OCI-LY7 (cell line): ENCODE results near the gene GPR55.

ENCODE experiments used
- CTCF ChIP-seq: fragments of 200-600 bp; sonication (generic); conservative IDR thresholded peaks from 2 replicates; pipeline ENCODE4 v1.5.1; 2014; ENCODE audit warnings: mild to moderate bottlenecking, antibody characterized with exemption, low read length, moderate library complexity, mixed read lengths
- EZH2phosphoT487 ChIP-seq: fragments of 200-600 bp; sonication (generic); IDR thresholded peaks from 2 replicates; pipeline ENCODE4 v1.6.1; 2018; ENCODE audit warnings: low read depth, borderline replicate concordance, mild to moderate bottlenecking, mixed run types, antibody characterized with exemption, low read length, moderate library complexity, mixed read lengths

- TF ChIP-seq CTCF (no peak), EZH2phosphoT487 (no peak)
These were observed 9.4 kb upstream of the GPR55 start for GRCh38 chr2:230934231-230935129.
